PC-3 (cell line): Measurements from ENCODE around the gene GABBR2.

ENCODE experiments used
- CTCF ChIP-seq: fragments of 300-600 bp; sonication (generic); conservative IDR thresholded peaks from 2 replicates; pipeline ENCODE4 v1.5.1; 2017; ENCODE audit warnings: antibody characterized with exemption, low read depth, mild to moderate bottlenecking, low read length
- EZH2phosphoT487 ChIP-seq: fragments of 300-600 bp; sonication (generic); IDR thresholded peaks from 2 replicates; pipeline ENCODE4 v1.6.1; 2018; ENCODE audit warnings: mild to moderate bottlenecking, antibody characterized with exemption, low read length, borderline replicate concordance

- no peak for TF ChIP-seq CTCF
- no peak for TF ChIP-seq EZH2phosphoT487
Observed at GRCh38 chr9:98522487-98522886, 186.2 kb downstream of the GABBR2 start.
